Body of pancreas (tissue), 4 donors: ENCODE measurements around the gene SPRR4.

Experiments used
- CTCF ChIP-seq, 7 experiments: fragments of 450-650 bp in 4 of 7; fragments of 200-600 bp in 3 of 7; sonication (generic) in 3 of 7; IDR thresholded peaks; one replicate each; pipeline ENCODE4 v1.5.1; 2016 to 2019; ENCODE audit warnings: antibody characterized with exemption in 7 of 7
- POLR2A ChIP-seq, 3 donors: fragments of 450-650 bp; IDR thresholded peaks; one replicate each; pipeline ENCODE4 v1.6.1; 2016; ENCODE audit warnings: antibody characterized with exemption in 3 of 3, mild to moderate bottlenecking in 2 of 3

- TF ChIP-seq CTCF (IDR thresholded peaks at IDR 0.05) (no peak), POLR2A (IDR thresholded peaks at IDR 0.05) (no peak)
These were observed 38.2 kb upstream of the SPRR4 start for GRCh38 chr1:152932170-152932811.
